H9 (cell line): ENCODE data around the gene FEZ2. TPM values are rescaled to one million over a fixed set of nuclear protein-coding genes. Genes with fewer than 3 reads are reported as not detected.

Source experiments
- DNase-seq: peaks from one replicate; pipeline ENCODE4 v3.0.0-alpha.2; 2017
- H2AFZ ChIP-seq: one replicate; pipeline ENCODE4 v1.6.1; 2013; ENCODE audit warnings: mild to moderate bottlenecking, low read length, control low read depth, moderate library complexity
- H2AK5ac ChIP-seq: 2 replicates; pipeline ENCODE4 v1.6.1; 2013; ENCODE audit warnings: low read length, control low read depth, mixed read lengths; ENCODE audit not compliant: insufficient read length
- H2BK120ac ChIP-seq: one replicate; pipeline ENCODE4 v1.6.1; 2013; ENCODE audit warnings: low read depth, mild to moderate bottlenecking, low read length, control low read depth, inconsistent platforms; ENCODE audit not compliant: poor library complexity, severe bottlenecking
- H2BK12ac ChIP-seq: 2 replicates; pipeline ENCODE4 v1.6.1; 2013; ENCODE audit warnings: low read length, control low read depth, mixed read lengths, low read depth; ENCODE audit not compliant: insufficient read length
- H2BK15ac ChIP-seq: 2 replicates; pipeline ENCODE4 v1.6.1; 2013; ENCODE audit warnings: low read depth, low read length, control low read depth
- H2BK20ac ChIP-seq: one replicate; pipeline ENCODE4 v1.6.1; 2013; ENCODE audit warnings: low read depth, mild to moderate bottlenecking, low read length, control low read depth, inconsistent platforms; ENCODE audit not compliant: poor library complexity, severe bottlenecking
- H2BK5ac ChIP-seq: 2 replicates; pipeline ENCODE4 v1.6.1; 2013; ENCODE audit warnings: low read length, control low read depth, mixed read lengths; ENCODE audit not compliant: insufficient read length
- H3K14ac ChIP-seq: 2 replicates; pipeline ENCODE4 v1.6.1; 2013; ENCODE audit warnings: low read length, control low read depth; ENCODE audit not compliant: insufficient read depth
- H3K18ac ChIP-seq: 2 replicates; pipeline ENCODE4 v1.6.1; 2013; ENCODE audit warnings: low read depth, mild to moderate bottlenecking, mixed read lengths, low read length, control low read depth; ENCODE audit not compliant: insufficient read length
- H3K23ac ChIP-seq: 2 replicates; pipeline ENCODE4 v1.6.1; 2013; ENCODE audit warnings: low read length, control low read depth, mixed read lengths, low read depth; ENCODE audit not compliant: insufficient read length
- H3K23me2 ChIP-seq: 2 replicates; pipeline ENCODE4 v1.6.1; 2013; ENCODE audit warnings: low read depth, mild to moderate bottlenecking, mixed read lengths, low read length, control low read depth; ENCODE audit not compliant: insufficient read length, poor library complexity, severe bottlenecking
- H3K27ac ChIP-seq: 2 replicates; pipeline ENCODE4 v1.5.1; 2013; ENCODE audit warnings: low read length, control low read depth, mixed read lengths, low read depth; ENCODE audit not compliant: insufficient read length
- H3K27me3 ChIP-seq: 2 replicates; pipeline ENCODE4 v1.6.1; 2013; ENCODE audit warnings: low read length, control low read depth, inconsistent platforms; ENCODE audit not compliant: insufficient read depth
- H3K4ac ChIP-seq: 2 replicates; pipeline ENCODE4 v1.6.1; 2013; ENCODE audit warnings: low read depth, mild to moderate bottlenecking, control low read depth, inconsistent platforms, low read length, moderate library complexity
- H3K4me1 ChIP-seq: 2 replicates; pipeline ENCODE4 v1.6.1; 2013; ENCODE audit warnings: low read length, control low read depth, inconsistent platforms; ENCODE audit not compliant: insufficient read depth
- H3K4me2 ChIP-seq: 2 replicates; pipeline ENCODE4 v1.6.1; 2013; ENCODE audit warnings: low read length, control low read depth, mixed read lengths; ENCODE audit not compliant: insufficient read length, insufficient read depth
- H3K56ac ChIP-seq: 2 replicates; pipeline ENCODE4 v1.6.1; 2013; ENCODE audit warnings: low read depth, mild to moderate bottlenecking, mixed read lengths, low read length, control low read depth; ENCODE audit not compliant: insufficient read length
- H3K79me1 ChIP-seq: 2 replicates; pipeline ENCODE4 v1.6.1; 2013; ENCODE audit warnings: low read depth, mild to moderate bottlenecking, moderate library complexity, low read length, control low read depth, inconsistent platforms; ENCODE audit not compliant: insufficient read depth, poor library complexity, severe bottlenecking
- H3K79me2 ChIP-seq: 2 replicates; pipeline ENCODE4 v1.6.1; 2013; ENCODE audit warnings: low read length, control low read depth, inconsistent platforms; ENCODE audit not compliant: insufficient read depth
- H3K9ac ChIP-seq: 2 replicates; pipeline ENCODE4 v1.6.1; 2013; ENCODE audit warnings: low read length, control low read depth, mixed read lengths; ENCODE audit not compliant: insufficient read length; ENCODE audit errors: extremely low read depth
- H3K9me3 ChIP-seq: one replicate; pipeline ENCODE4 v1.6.1; 2013; ENCODE audit warnings: low read depth, low read length, inconsistent platforms; ENCODE audit not compliant: control insufficient read depth
- H3T11ph ChIP-seq: one replicate; pipeline ENCODE4 v1.6.1; 2013; ENCODE audit warnings: mild to moderate bottlenecking, low read length, control low read depth, inconsistent platforms
- H4K20me1 ChIP-seq: one replicate; pipeline ENCODE4 v1.6.1; 2013; ENCODE audit not compliant: control insufficient read depth, insufficient read length, insufficient read depth
- H4K5ac ChIP-seq: 2 replicates; pipeline ENCODE4 v1.6.1; 2013; ENCODE audit warnings: low read depth, mild to moderate bottlenecking, mixed read lengths, low read length, control low read depth; ENCODE audit not compliant: insufficient read length
- H4K8ac ChIP-seq: replicated peaks from 2 replicates; pipeline ENCODE4 v1.6.1; 2013; ENCODE audit warnings: low read length, control low read depth, mixed read lengths, low read depth; ENCODE audit not compliant: insufficient read length
- H4K91ac ChIP-seq: 2 replicates; pipeline ENCODE4 v1.6.1; 2013; ENCODE audit warnings: low read depth, mild to moderate bottlenecking, moderate library complexity, mixed read lengths, low read length, control low read depth; ENCODE audit not compliant: insufficient read length
- H3K27ac Mint-ChIP-seq, 3 experiments: 2 replicates in 2 of 3; 3 replicates in 1 of 3; pipeline ENCODE4 v1.8.0; 2020 to 2021; ENCODE audit warnings: mixed read lengths in 3 of 3, mild to moderate bottlenecking in 1 of 3, moderate library complexity in 1 of 3
- H3K27me3 Mint-ChIP-seq: 2 replicates; pipeline ENCODE4 v1.8.0; 2021; ENCODE audit warnings: low read depth, mild to moderate bottlenecking, moderate library complexity, mixed read lengths
- H3K36me3 Mint-ChIP-seq, 3 experiments: 2 replicates in 2 of 3; 3 replicates in 1 of 3; pipeline ENCODE4 v1.8.0; 2020 to 2021; ENCODE audit warnings: low read depth in 3 of 3, mixed read lengths in 3 of 3; ENCODE audit not compliant: insufficient read depth in 1 of 3
- H3K4me1 Mint-ChIP-seq, 2 experiments: 2 replicates each; pipeline ENCODE4 v1.8.0; 2020; ENCODE audit warnings: mixed read lengths in 2 of 2
- H3K4me3 Mint-ChIP-seq, 2 experiments: 2 replicates in 1 of 2; 3 replicates in 1 of 2; pipeline ENCODE4 v1.8.0; 2020 to 2021; ENCODE audit warnings: mild to moderate bottlenecking in 2 of 2, mixed read lengths in 2 of 2, moderate library complexity in 1 of 2
- H3K9me3 Mint-ChIP-seq, 2 experiments: 2 replicates in 1 of 2; 3 replicates in 1 of 2; pipeline ENCODE4 v1.8.0; 2020; ENCODE audit warnings: mild to moderate bottlenecking in 2 of 2, mixed read lengths in 2 of 2, moderate library complexity in 1 of 2
- WGBS: extraction: QIAGEN DNeasy Blood & Tissue Kit; methylation state at CpG from one replicate; pipeline ENCODE4 v1.1.7; 2013; ENCODE audit warnings: missing lambda C conversion rate, low lambda C conversion rate, mixed read lengths; ENCODE audit not compliant: insufficient read length; ENCODE audit errors: extremely low coverage; 5-methylcytosine and 5-hydroxymethylcytosine counted together
- total RNA-seq: library from RNA; stranded (reverse); gene quantifications from 2 replicates; pipeline ENCODE4 v1.2.1, GENCODE V29; 2021
- TF ChIP-seq, protein P1 (sequence below): fragments of 200-600 bp; sonication (generic); conservative IDR thresholded peaks from 3 replicates; pipeline ENCODE4 v1.8.0; 2021; ENCODE audit warnings: antibody characterized with exemption, mild to moderate bottlenecking

Gene FEZ2
- total RNA-seq, 1 experiment from 2014 or later, result 27.7 TPM

DNA sequence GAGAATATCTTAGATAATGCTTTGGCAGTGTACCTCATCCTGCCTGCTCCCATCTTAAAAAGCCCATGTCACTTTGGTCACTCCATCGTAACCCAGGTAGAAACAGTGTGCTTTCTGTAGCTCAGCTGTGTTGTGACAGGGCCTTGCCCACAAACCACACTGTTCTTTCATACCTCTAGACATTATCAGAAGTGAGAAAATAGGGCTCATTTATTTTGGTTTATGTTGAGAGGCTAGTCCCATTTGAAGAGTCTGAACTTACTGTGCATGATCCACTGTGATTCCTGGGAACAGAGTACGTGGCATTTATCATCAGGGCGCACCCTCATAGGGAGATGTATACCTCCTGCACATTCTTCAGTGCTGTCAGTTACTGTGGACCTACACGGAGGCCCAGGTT, 69.7 kb downstream of the FEZ2 start:
- Histone ChIP-seq H4K5ac (no peak overlapping the region), H2BK12ac (no peak overlapping the region), H2BK20ac (no peak overlapping the region), H3K18ac (no peak overlapping the region), H2BK15ac (no peak overlapping the region), H3T11ph (no peak overlapping the region), H4K91ac (no peak overlapping the region), H3K4me1 (no peaks in the 10 kb centered on the region), H4K8ac (no peak overlapping the region), H4K20me1 (no peaks in the 10 kb centered on the region), H2AK5ac (no peak overlapping the region), H3K14ac (no peak overlapping the region), H3K79me1 (no peaks in the 10 kb centered on the region), H3K27me3 (no peaks in the 10 kb centered on the region), H3K4me2 (no peak overlapping the region), H3K56ac (no peak overlapping the region), H3K9me3 (no peaks in the 10 kb centered on the region), H3K9ac (no peak overlapping the region), H3K23ac (no peak overlapping the region), H3K4ac (no peak overlapping the region), H2BK120ac (no peak overlapping the region), H3K27ac (no peak overlapping the region), H2AFZ (no peak overlapping the region), H3K79me2 (no peaks in the 10 kb centered on the region), H3K23me2 (no peaks in the 10 kb centered on the region), H2BK5ac (no peak overlapping the region)
- no peak for DNase-seq
- Mint-ChIP-seq H3K27ac (peak overlapping the region in 1 of 3 experiments; percentile 2; a peak in 1 of 7 replicates), H3K4me3 (no peak overlapping the region), H3K9me3 (no peaks in the 10 kb centered on the region), H3K4me1 (peaks cover 10 to 11% of the 10 kb centered on the region in 2 experiments), H3K36me3 (peaks cover 6 to 24% (median 21%) of the 10 kb centered on the region in 3 experiments; a peak in 6 of 7 replicates), H3K27me3 (no peaks in the 10 kb centered on the region)
- TF ChIP-seq, protein P1, sequence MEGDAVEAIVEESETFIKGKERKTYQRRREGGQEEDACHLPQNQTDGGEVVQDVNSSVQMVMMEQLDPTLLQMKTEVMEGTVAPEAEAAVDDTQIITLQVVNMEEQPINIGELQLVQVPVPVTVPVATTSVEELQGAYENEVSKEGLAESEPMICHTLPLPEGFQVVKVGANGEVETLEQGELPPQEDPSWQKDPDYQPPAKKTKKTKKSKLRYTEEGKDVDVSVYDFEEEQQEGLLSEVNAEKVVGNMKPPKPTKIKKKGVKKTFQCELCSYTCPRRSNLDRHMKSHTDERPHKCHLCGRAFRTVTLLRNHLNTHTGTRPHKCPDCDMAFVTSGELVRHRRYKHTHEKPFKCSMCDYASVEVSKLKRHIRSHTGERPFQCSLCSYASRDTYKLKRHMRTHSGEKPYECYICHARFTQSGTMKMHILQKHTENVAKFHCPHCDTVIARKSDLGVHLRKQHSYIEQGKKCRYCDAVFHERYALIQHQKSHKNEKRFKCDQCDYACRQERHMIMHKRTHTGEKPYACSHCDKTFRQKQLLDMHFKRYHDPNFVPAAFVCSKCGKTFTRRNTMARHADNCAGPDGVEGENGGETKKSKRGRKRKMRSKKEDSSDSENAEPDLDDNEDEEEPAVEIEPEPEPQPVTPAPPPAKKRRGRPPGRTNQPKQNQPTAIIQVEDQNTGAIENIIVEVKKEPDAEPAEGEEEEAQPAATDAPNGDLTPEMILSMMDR, result no peak
- no CpG with 5 or more reads among the region's 4 CpGs for WGBS
